RWPE1 (cell line): ENCODE measurements around the gene ATP11A.

Source experiments
- CTCF ChIA-PET: fragments of 350-600 bp; sonication (Branson Sonifier 250); formaldehyde crosslinking; extraction: SDS; loops from one replicate; lab custom pipeline; 2021; lab: Yijun Ruan, JAX
- POLR2A ChIA-PET: fragments of 400-600 bp; formaldehyde crosslinking; extraction: SDS; loops from one replicate; lab custom pipeline; 2020; ENCODE audit warnings: antibody characterized with exemption; ENCODE audit not compliant: low non-redundant PET; lab: Yijun Ruan, JAX
- DNase-seq: peaks from one replicate; pipeline ENCODE4 v3.0.0; 2012; ENCODE audit warnings: low spot score
- H3K27ac ChIP-seq: fragments of 450-650 bp; 2 replicates; pipeline ENCODE4 v1.5.1; 2017
- CTCF ChIP-seq: fragments of 450-650 bp; conservative IDR thresholded peaks from 2 replicates; pipeline ENCODE4 v1.5.1; 2017; ENCODE audit warnings: low read depth, mild to moderate bottlenecking

Gene ATP11A

DNA sequence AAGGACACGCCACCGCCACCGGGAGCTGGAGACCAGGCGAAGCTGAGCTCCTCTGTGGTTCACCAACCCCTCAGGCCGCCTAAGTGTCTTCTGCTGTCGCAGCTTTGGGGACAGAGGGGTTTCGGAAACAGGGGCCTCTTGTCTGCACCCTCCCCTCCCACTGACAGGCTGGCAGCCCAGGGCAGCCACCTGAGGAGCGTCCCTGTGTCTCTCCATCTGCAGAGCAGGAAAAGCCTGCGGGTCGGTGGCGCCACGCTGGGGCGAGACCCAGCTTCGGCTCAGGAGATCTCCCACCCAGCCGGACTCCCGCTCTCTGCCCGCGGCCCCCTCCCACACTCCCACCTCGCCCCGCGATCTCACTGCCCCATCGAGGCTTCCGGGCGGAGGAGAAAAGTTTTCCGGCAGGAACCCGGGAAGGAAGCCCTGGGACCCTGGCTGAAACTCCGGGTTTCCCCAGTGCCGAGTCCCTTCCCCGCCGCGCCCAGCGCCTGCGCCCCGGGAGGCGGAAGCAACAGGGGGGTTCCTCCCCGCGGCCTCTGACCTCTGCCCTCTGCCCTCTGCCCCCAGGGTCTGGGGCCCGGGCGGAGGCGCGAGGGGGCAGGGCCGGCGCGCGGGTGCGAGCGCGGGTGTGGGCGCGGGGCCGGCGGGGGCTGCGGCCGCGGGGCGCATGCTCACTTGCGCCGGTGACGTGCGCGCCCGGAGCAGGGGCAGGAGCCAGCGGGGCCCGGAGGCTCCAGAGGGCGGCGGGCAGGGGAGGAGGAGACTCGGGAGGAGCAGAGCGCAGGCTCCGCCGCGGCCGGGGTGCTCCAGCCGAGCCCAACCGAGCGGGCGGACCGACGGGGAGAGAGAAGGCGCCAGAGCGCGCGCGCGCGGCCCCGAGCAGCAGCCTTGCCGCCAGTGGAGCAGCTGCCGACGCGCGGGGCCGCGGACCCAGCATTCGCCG, at the start of gene ATP11A:
Gene ATP11A, plus strand, starts transcription at position 736 of the 943 bp plus-strand sequence. CDS start 379 bp downstream, outside the sequence.
- DNase-seq, result peak; percentile 87
- CTCF ChIA-PET, result interaction anchor here (0.6 kb wide), 1 partner anchor 69 kb away, joined by 4 read pairs; no protein-coding TSS in a partner anchor
- H3K27ac ChIP-seq, result peak within 1 kb of the TSS; percentile 76

GRCh38 chr13:112641456-112642089, 48.3 kb upstream of the ATP11A start:
- no peak for TF ChIP-seq CTCF
- H3K27ac ChIP-seq, result no peak overlapping the region
- ChIA-PET POLR2A (no interaction called here), CTCF (interaction anchor here (0.6 to 1.1 kb wide), 3 partner anchors 9 to 45 kb away, joined by 3 to 7 read pairs (median 5); no protein-coding TSS in a partner anchor)
- DNase-seq, result no peak

More for the DNA sequence above, at the start of gene ATP11A:
- POLR2A ChIA-PET, result no interaction called here
- no peak for TF ChIP-seq CTCF

DNA sequence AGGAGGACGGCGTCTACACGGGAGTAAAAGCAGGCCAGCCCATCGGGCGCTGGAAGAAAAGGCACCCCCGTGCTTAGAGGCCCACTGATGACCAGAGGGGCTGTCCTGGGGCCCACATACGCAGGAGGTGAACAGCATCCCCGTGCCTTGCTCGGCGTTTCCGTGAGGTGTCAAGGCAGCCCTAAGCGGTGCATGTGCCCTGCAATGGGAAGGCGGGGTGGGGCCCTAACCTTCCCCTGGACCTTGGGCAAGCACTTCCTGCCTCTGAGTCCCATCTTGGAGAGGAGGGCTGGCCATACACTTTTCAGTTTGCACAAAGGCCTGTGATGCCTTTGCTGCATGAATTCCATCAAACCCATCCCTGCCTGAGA, 47.8 kb upstream of the ATP11A start:
- TF ChIP-seq CTCF, result no peak
- CTCF ChIA-PET, result no interaction called here
- POLR2A ChIA-PET, result no interaction called here

DNA sequence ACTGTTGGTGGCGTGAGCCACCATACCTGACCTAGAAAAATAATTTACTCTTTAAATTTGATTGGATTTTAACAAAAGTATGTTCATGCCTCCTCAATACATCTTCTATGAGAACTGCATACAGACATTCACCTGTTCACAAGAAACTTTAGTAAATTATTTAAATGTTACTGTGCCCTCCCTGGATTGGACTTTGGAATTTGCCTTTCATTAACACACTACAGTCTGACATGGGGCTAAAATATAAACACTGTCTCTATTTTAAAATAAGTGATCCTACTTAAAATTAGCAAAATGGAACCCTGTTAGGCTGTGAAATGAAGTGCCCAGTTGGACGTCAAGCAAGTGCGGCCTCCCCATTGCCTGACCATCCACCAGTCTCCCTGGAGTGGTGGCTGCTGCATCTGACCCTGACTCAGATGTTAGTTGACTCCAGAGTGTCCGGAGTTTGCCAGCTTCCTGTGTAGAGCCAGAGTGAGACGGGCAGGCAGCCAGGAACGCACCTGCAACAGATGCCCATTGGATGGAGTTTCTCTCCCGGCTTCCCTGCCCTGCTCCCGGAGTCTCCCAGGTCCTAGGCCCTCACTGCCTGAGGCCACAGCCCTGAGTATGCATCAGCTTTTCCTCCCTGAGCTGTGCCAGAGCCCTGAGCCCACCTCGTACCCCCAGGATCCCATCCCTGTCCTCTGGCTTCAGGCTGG, 45.9 kb upstream of the ATP11A start:
- no peak for DNase-seq
- H3K27ac ChIP-seq, result no peak overlapping the region
- TF ChIP-seq CTCF, result no peak
- CTCF ChIA-PET, result interaction anchor here (0.6 kb wide), 1 partner anchor 150 kb away, joined by 3 read pairs; no protein-coding TSS in a partner anchor
- POLR2A ChIA-PET, result no interaction called here

More for the DNA sequence above, 47.8 kb upstream of the ATP11A start:
- no peak for DNase-seq
- no peak overlapping the region for H3K27ac ChIP-seq

DNA sequence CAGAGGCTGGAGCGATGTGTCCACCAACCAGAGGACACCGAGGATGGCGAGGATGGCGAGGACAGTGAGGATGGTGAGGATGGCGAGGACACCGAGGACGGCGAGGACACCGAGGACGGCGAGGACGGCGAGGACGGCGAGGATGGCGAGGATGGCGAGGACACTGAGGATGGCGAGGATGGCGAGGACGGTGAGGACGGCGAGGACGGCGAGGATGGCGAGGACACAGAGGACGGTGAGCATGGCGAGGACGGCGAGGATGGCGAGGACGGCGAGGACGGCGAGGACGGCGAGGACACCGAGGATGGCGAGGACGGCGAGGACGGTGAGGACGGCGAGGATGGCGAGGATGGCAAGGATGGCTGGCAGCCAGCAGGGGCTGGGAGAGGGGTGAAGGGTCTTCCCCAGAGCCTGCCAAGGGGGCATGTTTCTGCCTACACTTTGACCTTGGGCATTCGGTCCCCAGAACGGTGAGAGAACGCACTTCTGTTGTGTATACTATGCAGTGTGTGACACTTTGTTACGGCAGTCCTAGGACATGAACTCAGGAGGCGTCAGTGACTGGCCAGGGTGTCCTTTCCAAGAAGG, 44.4 kb upstream of the ATP11A start:
- no peak for TF ChIP-seq CTCF
- ChIA-PET POLR2A (interaction anchor here (0.6 kb wide), 1 partner anchor 121 kb away, joined by 3 read pairs; no protein-coding TSS in a partner anchor), CTCF (no interaction called here)
- no peak overlapping the region for H3K27ac ChIP-seq
- no peak for DNase-seq

GRCh38 chr13:112647256-112647655, 42.6 kb upstream of the ATP11A start:
- ChIA-PET POLR2A (no interaction called here), CTCF (no interaction called here)
- no peak for DNase-seq
- no peak overlapping the region for H3K27ac ChIP-seq
- no peak for TF ChIP-seq CTCF
